ENCODE results near the gene TRIM9.

The TRIM9 gene

GRCh38 chr14:51094901-51095853 is at the start of gene TRIM9:
TSS of gene TRIM9 (minus strand) at chr14:51095105. CDS start at chr14:51094939, 166 bp downstream.
- peak; percentile 73 to 74 for DNase-seq (ENCODE audit: low read depth in 2 of 2)

GRCh38 chr14:51140856-51141255 is 46.0 kb upstream of the TRIM9 start:
- DNase-seq (ENCODE audit: low read depth in 2 of 2), result no peak

DNA sequence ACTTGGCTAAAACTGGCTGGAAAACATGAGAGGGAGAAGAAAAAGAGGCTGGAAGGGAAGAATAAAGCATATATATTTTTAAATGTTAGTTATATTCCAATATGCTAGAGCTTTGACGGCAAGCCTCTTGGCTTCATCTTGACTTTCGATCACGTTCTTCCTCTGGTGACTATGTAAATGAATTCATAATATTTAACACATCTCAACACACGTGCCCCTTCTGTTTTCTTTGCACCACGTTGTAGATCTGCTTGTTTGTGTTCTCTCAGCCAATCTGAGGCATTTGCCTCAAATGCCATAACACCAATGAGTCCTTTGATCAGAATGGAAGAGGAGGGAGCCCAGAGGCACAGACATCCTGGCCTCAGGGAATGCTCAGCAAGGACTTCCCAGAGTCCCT is 45.4 kb upstream of the TRIM9 start:
- DNase-seq (ENCODE audit: low read depth in 2 of 2), result no peak

GRCh38 chr14:51139121-51139681 is 44.3 kb upstream of the TRIM9 start:
- DNase-seq (ENCODE audit: low read depth in 2 of 2), result no peak

- no peak for DNase-seq (ENCODE audit: low read depth in 2 of 2)
Observed at GRCh38 chr14:51138404-51139103, 43.6 kb upstream of the TRIM9 start.

DNA sequence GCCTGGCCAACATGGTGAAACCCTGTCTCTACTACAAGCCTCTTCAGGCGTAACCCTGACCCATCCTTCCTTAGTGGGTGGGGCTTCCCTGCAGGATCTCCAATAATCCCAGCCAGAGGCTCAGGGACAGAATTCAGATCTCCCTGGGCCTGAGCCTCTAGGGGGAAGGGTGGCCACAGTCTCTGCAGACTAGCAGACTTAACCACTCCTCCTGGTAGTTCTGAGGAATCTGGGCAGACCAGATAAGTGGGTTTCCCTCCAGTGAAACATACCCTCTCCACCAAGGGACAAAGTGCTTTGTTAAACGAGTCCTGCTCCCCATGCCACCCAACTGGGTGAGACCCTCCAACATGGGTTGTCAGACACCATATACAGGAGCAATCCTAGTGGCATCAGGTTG is 36.6 kb upstream of the TRIM9 start:
- no peak for DNase-seq (ENCODE audit: low read depth in 2 of 2)

DNA sequence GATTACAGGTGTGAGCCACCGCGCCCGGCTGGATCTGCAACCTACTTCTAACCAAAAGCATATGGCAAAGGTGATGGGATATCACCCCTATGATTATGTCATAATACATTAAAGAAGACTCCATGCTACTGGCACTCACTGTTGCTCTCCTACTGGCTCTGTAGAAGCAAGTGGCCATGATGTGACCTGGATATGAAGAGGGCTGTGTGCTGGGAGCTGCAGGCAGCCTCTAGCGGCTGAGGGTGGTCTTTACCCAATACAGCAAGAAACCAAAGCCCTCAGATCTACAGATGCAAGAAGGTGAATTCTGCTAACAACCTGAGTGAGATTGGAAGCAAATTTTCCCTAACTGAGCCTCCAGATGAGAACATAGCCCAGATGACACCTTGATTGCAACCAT is 34.2 kb upstream of the TRIM9 start:
- no peak for DNase-seq (ENCODE audit: low read depth in 2 of 2)

DNA sequence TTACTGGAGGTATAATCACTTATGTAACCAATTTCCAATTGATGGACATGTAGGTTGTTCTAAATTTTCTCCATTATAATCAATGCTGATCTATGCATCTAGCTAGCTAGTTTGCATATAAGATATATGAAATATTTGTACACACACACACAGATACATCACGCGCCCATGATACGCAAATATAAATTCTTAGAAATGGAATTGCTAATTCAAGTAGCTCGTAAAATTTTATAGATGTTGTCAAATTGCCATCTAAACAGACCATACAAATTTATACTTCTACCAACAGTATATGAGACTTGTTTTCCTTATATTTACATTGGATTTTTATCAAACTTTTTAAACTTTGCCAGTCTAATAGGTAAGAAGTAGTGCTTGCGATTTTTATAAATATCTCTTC is 29.1 kb upstream of the TRIM9 start:
- DNase-seq (ENCODE audit: low read depth in 2 of 2), result no peak

GRCh38 chr14:51121096-51121495 is 26.2 kb upstream of the TRIM9 start:
- no peak for DNase-seq (ENCODE audit: low read depth in 2 of 2)

GRCh38 chr14:51119411-51120051 is 24.6 kb upstream of the TRIM9 start:
- no peak for DNase-seq (ENCODE audit: low read depth in 2 of 2)

- no peak for DNase-seq (ENCODE audit: low read depth in 2 of 2)
Observed at GRCh38 chr14:51118993-51119392, 24.1 kb upstream of the TRIM9 start.

DNA sequence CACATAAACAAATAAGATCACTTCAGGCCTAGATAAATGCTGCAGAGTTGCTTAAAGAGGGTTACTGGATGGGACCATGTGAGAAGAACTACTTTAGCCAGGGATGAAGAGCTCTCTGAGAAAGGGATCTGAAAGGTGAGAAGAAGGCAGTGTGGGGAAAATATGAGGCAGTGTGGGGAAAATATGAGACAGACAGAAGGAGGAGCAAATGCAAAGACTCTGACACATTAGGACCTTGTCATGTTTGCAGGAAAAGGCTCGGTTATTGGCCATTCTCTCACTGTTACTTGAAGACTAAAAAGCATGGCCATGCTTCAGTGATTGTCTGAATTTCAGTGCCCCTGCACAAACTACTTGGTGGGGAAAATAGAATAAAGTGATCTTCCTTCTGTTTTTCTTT is 22.7 kb upstream of the TRIM9 start:
- no peak for DNase-seq (ENCODE audit: low read depth in 2 of 2)

GRCh38 chr14:51116682-51117081 is 21.8 kb upstream of the TRIM9 start:
- DNase-seq (ENCODE audit: low read depth in 2 of 2), result no peak

GRCh38 chr14:51109651-51110050 is 14.7 kb upstream of the TRIM9 start:
- no peak for DNase-seq (ENCODE audit: low read depth in 2 of 2)

- DNase-seq (ENCODE audit: low read depth in 2 of 2), result no peak
Observed at GRCh38 chr14:51107801-51108200, 12.9 kb upstream of the TRIM9 start.

DNA sequence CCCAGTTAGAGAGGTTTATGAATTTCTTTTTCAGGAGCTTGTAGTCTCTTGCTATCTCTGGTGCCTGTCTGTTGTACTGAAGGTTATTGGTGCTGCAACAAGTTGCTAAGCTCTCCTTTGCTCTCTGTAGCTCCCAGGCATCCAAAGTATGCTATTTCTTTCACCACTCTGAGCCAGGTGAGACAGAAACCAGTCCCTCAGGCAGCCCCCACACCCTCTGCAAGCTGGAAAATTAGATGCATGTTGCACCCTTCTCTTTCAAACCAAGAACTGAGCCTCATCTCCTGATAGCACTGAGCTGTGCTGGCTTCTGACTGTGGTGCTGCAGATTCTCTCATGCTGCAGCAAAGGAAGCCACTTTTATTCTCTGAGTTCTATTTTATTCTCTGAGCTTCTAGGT is 9.6 kb upstream of the TRIM9 start:
- no peak for DNase-seq (ENCODE audit: low read depth in 2 of 2)

- DNase-seq (ENCODE audit: low read depth in 2 of 2), result no peak
Observed at GRCh38 chr14:51097287-51097686, 2.4 kb upstream of the TRIM9 start.

DNA sequence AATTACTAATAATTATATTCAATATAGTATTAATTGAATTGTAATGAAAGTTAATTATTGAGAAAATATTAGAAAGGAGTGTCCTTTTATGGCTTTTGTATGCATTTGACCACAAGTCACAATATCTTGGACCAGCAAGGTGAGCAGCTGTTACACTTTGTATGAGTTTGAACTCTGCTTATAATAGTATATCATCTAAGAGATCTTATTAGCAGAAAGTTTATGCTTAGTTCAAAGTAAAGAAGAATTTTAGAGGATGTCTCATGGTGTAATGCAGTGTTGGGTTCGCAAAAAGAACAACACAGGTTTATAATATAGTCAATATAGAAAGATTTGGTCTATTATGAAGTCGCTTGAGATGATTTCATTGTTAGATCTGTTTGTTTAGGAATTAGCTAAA is 2.0 kb upstream of the TRIM9 start:
- no peak for DNase-seq (ENCODE audit: low read depth in 2 of 2)

- DNase-seq (ENCODE audit: low read depth in 2 of 2), result no peak
Observed at GRCh38 chr14:51095854-51096823, 1.2 kb upstream of the TRIM9 start.

GRCh38 chr14:51094282-51094821 is 553 bp downstream of the TRIM9 start:
- no peak for DNase-seq (ENCODE audit: low read depth in 2 of 2)

Data from stimulated activated CD8-positive, alpha-beta memory T cell treated with anti-CD3 and anti-CD28 coated beads, Interleukin-2, amount 100 ng/mL, for 1 hour (primary cell).